BE2C (cell line): ENCODE data around the gene CCDC6.
A peak's percentile ranks its signal among the peaks of the same experiment; 100 is the strongest.

Experiments
- DNase-seq: peaks from one replicate; pipeline ENCODE4 v3.0.0-alpha.2; 2020
- H3K27me3 ChIP-seq: fragments of 250-450 bp; sonication (Bioruptor Pico); 2 replicates; pipeline ENCODE4 v1.5.1; 2020; ENCODE audit warnings: mild to moderate bottlenecking
- H3K36me3 ChIP-seq: fragments of 250-450 bp; sonication (Bioruptor Pico); 2 replicates; pipeline ENCODE4 v1.5.1; 2020; ENCODE audit warnings: mild to moderate bottlenecking
- H3K4me1 ChIP-seq: fragments of 250-450 bp; sonication (Bioruptor Pico); 2 replicates; pipeline ENCODE4 v1.5.1; 2020
- H3K4me3 ChIP-seq: 2 replicates; pipeline ENCODE4 v1.5.1; 2011; ENCODE audit warnings: low read depth, low read length
- H3K9me3 ChIP-seq: fragments of 250-450 bp; sonication (Bioruptor Pico); 2 replicates; pipeline ENCODE4 v1.5.1; 2020
- TF ChIP-seq, protein P1 (sequence below): IDR thresholded peaks from 2 replicates; pipeline ENCODE4 v1.5.1; 2012; ENCODE audit warnings: mild to moderate bottlenecking, low read depth, low read length

CCDC6 gene

DNA sequence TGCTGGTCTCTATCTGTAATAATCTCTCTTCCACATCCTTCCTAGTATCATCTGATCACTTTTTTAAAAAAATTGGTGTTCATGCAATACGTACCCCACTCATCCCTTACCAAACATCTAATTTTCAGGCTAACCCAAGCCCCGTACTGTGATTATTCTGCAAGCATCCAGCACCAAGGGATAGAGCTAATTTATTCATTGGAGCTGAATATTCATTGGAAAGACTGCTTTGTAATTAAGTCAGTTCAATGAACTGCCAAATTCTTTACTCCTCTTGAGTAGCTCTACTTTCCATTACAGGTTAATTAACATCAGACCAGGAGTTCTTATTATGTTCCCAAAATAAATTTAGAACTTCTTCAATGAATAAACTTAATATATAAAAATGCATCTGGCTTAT is 86.7 kb downstream of the CCDC6 start:
- Histone ChIP-seq H3K36me3 (no peaks in the 10 kb centered on the region; the same call in 1 of the 2 replicates), H3K9me3 (no peaks in the 10 kb centered on the region), H3K4me1 (no peaks in the 10 kb centered on the region), H3K4me3 (no peak overlapping the region), H3K27me3 (no peaks in the 10 kb centered on the region)
- DNase-seq: no peak
- TF ChIP-seq, protein P1, sequence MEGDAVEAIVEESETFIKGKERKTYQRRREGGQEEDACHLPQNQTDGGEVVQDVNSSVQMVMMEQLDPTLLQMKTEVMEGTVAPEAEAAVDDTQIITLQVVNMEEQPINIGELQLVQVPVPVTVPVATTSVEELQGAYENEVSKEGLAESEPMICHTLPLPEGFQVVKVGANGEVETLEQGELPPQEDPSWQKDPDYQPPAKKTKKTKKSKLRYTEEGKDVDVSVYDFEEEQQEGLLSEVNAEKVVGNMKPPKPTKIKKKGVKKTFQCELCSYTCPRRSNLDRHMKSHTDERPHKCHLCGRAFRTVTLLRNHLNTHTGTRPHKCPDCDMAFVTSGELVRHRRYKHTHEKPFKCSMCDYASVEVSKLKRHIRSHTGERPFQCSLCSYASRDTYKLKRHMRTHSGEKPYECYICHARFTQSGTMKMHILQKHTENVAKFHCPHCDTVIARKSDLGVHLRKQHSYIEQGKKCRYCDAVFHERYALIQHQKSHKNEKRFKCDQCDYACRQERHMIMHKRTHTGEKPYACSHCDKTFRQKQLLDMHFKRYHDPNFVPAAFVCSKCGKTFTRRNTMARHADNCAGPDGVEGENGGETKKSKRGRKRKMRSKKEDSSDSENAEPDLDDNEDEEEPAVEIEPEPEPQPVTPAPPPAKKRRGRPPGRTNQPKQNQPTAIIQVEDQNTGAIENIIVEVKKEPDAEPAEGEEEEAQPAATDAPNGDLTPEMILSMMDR: no peak

- no peaks in the 10 kb centered on the region for H3K27me3 ChIP-seq
- TF ChIP-seq, protein P1: no peak
- no peak for DNase-seq
- H3K4me1 ChIP-seq: no peaks in the 10 kb centered on the region
- no peak overlapping the region for H3K4me3 ChIP-seq
- H3K9me3 ChIP-seq: no peaks in the 10 kb centered on the region
- no peaks in the 10 kb centered on the region; the same call in 1 of the 2 replicates for H3K36me3 ChIP-seq
These were observed 87.1 kb downstream of the CCDC6 start for GRCh38 chr10:59819265-59819664.

DNA sequence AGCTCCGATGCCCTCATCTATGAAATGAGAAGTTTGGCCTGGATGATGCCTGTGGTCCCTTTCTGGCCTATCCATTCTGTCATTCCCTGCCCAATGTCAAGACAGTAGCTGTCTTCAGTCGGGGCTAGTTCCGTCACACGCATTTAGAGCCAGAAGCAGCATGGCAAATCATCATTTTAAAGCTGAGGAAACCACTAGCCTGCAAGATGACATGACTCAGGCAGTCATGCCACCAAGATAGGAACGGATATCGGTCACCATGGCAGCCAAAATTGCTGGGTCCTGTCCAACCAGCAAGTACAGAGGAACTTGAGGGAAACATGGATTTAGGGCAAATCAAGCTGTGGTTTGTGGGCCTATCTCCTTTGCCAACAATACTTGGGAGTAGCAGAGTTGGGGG is 88.6 kb downstream of the CCDC6 start:
- H3K36me3 ChIP-seq: no peaks in the 10 kb centered on the region; the same call in 1 of the 2 replicates
- H3K4me3 ChIP-seq: no peak overlapping the region
- no peaks in the 10 kb centered on the region for H3K4me1 ChIP-seq
- TF ChIP-seq, protein P1: no peak
- H3K9me3 ChIP-seq: no peaks in the 10 kb centered on the region
- H3K27me3 ChIP-seq: no peaks in the 10 kb centered on the region
- DNase-seq: peak; percentile 5

GRCh38 chr10:59814878-59815277 is 91.5 kb downstream of the CCDC6 start:
- H3K9me3 ChIP-seq: no peaks in the 10 kb centered on the region
- no peaks in the 10 kb centered on the region for H3K27me3 ChIP-seq
- TF ChIP-seq, protein P1: no peak
- DNase-seq: no peak
- H3K4me1 ChIP-seq: no peaks in the 10 kb centered on the region
- H3K4me3 ChIP-seq: no peak overlapping the region
- peaks cover 5% of the 10 kb centered on the region for H3K36me3 ChIP-seq

GRCh38 chr10:59812519-59813122 is 93.7 kb downstream of the CCDC6 start:
- Histone ChIP-seq H3K4me3 (no peak overlapping the region), H3K4me1 (no peaks in the 10 kb centered on the region), H3K36me3 (peaks cover 6% of the 10 kb centered on the region), H3K9me3 (no peaks in the 10 kb centered on the region), H3K27me3 (no peaks in the 10 kb centered on the region)
- no peak for DNase-seq
- TF ChIP-seq, protein P1: no peak

GRCh38 chr10:59809644-59809974 is 96.7 kb downstream of the CCDC6 start:
- Histone ChIP-seq H3K4me1 (no peaks in the 10 kb centered on the region), H3K4me3 (no peak overlapping the region), H3K36me3 (peaks cover 34% of the 10 kb centered on the region), H3K9me3 (no peaks in the 10 kb centered on the region), H3K27me3 (no peaks in the 10 kb centered on the region)
- TF ChIP-seq, protein P1: no peak
- DNase-seq: no peak
